Type B pancreatic cell (in vitro differentiated cells): Measurements from ENCODE around the gene DALRD3. TPM values are rescaled to one million over a fixed set of nuclear protein-coding genes. Genes with fewer than 3 reads are reported as not detected.

Experiments used
- DNase-seq: peaks from one replicate; pipeline ENCODE4 v3.0.0; 2021; ENCODE audit warnings: mixed read lengths; ENCODE audit not compliant: unreplicated experiment; ENCODE audit errors: extremely low spot score
- H3K27ac Mint-ChIP-seq: 2 replicates; pipeline ENCODE4 v1.8.0; 2021; ENCODE audit warnings: mild to moderate bottlenecking, mixed read lengths
- H3K27me3 Mint-ChIP-seq: 2 replicates; pipeline ENCODE4 v1.8.0; 2021; ENCODE audit warnings: mixed read lengths
- H3K36me3 Mint-ChIP-seq: 2 replicates; pipeline ENCODE4 v1.8.0; 2021; ENCODE audit warnings: mixed read lengths
- H3K4me1 Mint-ChIP-seq: one replicate; pipeline ENCODE4 v1.8.0; 2021; ENCODE audit warnings: mixed read lengths; ENCODE audit not compliant: unreplicated experiment
- H3K4me3 Mint-ChIP-seq: 2 replicates; pipeline ENCODE4 v1.8.0; 2021; ENCODE audit warnings: mild to moderate bottlenecking, mixed read lengths
- H3K9me3 Mint-ChIP-seq: 2 replicates; pipeline ENCODE4 v1.8.0; 2021; ENCODE audit warnings: mixed read lengths
- total RNA-seq: library from RNA; stranded (reverse); gene quantifications from 2 replicates; pipeline ENCODE4 v1.2.1, GENCODE V29; 2021; ENCODE audit warnings: low replicate concordance
- TF ChIP-seq, protein P1 (sequence below): fragments of 200-600 bp; sonication (generic); conservative IDR thresholded peaks from 2 replicates; pipeline ENCODE4 v1.5.0; 2021; ENCODE audit warnings: antibody characterized with exemption, mild to moderate bottlenecking

Gene DALRD3
- total RNA-seq, 1 donor from 2014 or later, result 36.0 TPM

DNA sequence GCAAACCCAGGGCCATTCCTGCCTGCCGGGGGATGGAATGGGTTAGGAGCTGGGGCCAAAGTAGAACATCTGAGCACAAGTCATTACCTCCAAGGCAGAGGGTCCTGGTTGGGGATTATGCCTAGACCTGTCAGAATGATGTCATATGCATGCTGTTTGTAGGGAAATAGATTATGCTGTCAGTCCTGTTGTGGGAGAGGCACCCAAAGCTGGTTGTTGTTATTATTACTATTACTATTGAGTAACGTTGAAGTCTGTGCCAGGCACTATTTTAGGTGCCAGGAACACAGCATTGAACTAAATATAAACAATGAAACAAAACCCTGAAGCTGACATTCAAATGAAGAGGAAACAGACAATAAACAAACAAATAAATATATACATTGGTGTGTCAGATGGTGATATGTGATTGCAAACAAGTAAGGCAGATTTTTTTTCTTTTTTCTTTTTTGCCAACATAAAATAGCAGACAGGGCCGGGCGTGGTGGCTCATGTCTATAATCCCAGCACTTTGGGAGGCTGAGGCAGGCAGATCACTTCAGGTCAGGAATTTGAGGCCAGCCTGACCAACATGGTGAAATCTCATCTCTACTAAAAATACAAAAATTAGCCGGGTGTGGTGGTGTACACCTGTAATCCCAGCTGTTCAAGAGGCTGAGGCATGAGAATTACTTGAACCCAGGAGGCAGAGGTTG is 26.4 kb downstream of the DALRD3 start:
- peak overlapping the region; percentile 93 for H3K27ac Mint-ChIP-seq
- H3K4me1 Mint-ChIP-seq, result peaks cover 29% of the 10 kb centered on the region
- H3K27me3 Mint-ChIP-seq, result no peaks in the 10 kb centered on the region
- DNase-seq, result no peak
- H3K36me3 Mint-ChIP-seq, result no peaks in the 10 kb centered on the region
- TF ChIP-seq, protein P1, sequence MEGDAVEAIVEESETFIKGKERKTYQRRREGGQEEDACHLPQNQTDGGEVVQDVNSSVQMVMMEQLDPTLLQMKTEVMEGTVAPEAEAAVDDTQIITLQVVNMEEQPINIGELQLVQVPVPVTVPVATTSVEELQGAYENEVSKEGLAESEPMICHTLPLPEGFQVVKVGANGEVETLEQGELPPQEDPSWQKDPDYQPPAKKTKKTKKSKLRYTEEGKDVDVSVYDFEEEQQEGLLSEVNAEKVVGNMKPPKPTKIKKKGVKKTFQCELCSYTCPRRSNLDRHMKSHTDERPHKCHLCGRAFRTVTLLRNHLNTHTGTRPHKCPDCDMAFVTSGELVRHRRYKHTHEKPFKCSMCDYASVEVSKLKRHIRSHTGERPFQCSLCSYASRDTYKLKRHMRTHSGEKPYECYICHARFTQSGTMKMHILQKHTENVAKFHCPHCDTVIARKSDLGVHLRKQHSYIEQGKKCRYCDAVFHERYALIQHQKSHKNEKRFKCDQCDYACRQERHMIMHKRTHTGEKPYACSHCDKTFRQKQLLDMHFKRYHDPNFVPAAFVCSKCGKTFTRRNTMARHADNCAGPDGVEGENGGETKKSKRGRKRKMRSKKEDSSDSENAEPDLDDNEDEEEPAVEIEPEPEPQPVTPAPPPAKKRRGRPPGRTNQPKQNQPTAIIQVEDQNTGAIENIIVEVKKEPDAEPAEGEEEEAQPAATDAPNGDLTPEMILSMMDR, result no peak
- no peaks in the 10 kb centered on the region for H3K9me3 Mint-ChIP-seq
- peak overlapping the region; percentile 81 for H3K4me3 Mint-ChIP-seq

DNA sequence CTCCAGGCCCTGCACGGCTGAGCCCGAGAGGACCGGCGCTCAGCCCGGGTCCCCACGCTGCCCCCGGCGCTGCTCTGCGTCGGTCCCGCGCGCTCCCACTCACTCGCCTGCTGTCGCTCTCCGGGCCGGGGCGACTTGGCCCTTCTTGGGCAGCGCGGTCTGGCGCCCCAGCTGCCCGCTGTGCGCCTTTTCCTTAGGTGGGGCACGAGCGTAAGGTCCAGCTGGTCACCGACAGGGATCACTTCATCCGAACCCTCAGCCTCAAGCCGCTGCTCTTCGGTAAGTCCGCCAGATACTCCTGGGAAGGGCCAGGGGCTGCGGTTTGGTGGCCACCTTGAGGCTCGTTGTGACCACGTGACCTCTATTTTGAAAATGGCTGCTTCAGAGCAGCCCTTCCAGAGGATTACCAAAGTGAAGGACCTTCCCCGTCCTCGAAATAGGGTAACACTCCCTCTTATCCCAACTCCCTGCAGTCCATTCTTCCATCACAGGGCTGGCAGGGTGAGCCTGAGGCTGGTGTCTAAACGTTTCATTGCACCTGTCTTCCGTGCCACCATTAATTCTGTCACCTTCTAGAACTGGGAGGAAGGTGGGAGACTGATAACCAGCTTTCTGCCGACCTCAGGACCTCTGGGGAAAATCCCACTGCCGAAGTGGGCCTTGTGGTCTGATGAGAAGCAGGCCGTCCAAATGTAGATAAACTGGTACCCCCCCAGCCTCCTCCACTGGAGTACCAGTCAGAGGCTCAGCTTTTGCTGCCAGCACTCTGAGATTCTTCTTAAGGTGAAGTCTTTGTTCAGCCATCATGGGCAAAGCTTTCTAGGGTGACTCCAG is 27.5 kb downstream of the DALRD3 start:
- Mint-ChIP-seq H3K27me3 (no peaks in the 10 kb centered on the region), H3K36me3 (no peaks in the 10 kb centered on the region), H3K9me3 (no peaks in the 10 kb centered on the region), H3K4me1 (peaks cover 29% of the 10 kb centered on the region), H3K27ac (peak overlapping the region; percentile 93), H3K4me3 (peak overlapping the region; percentile 91)
- no peak for DNase-seq
- TF ChIP-seq, protein P1, result no peak

GRCh38 chr3:48989796-48990635 is 28.4 kb downstream of the DALRD3 start, which contains the start of gene P4HTM:
TSS of gene P4HTM (plus strand) at chr3:48990241. CDS start at chr3:48990257, 16 bp downstream.
- no peaks in the 10 kb centered on the region for H3K36me3 Mint-ChIP-seq
- peaks cover 29% of the 10 kb centered on the region for H3K4me1 Mint-ChIP-seq
- peak within 1 kb of the TSS; percentile 95 for H3K4me3 Mint-ChIP-seq
- DNase-seq, result peak; percentile 83
- H3K9me3 Mint-ChIP-seq, result no peaks in the 10 kb centered on the region
- peak within 1 kb of the TSS; percentile 94 for H3K27ac Mint-ChIP-seq
- TF ChIP-seq, protein P1, result peak; percentile 47
- no peaks in the 10 kb centered on the region for H3K27me3 Mint-ChIP-seq

DNA sequence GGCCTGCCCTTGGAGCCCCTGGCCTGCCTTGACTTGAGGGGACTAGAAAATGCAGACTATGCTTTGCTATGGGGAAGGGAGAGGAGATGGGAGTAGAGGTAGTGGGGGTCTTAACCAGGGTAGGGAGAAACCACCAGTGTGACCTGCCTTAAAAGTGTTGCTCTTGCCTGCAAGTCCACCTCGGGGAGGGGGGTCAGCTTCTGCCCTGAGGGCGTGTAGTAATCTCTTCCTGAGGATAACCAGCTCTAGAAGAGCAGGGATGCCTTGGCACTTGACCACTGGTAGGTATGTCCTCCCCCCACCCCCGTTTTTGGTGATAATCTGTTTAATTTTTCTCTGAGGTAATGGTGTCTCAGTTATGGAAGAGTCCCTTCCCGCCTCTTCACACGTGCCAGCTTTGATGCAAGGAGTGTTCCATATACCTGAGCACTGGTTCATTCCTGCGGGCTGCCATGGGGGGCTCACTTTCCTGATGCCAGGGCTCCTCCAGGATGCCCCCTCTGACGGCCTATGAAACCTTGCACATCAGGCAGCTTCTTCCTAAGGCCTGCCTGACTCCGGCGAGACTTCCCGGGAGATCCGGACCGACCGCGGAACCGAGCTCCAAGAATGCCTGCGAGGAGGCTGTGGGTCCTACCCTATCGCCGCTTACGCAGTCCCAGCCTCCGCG is 29.1 kb downstream of the DALRD3 start:
- Mint-ChIP-seq H3K27ac (peak overlapping the region; percentile 94), H3K27me3 (no peaks in the 10 kb centered on the region), H3K36me3 (peaks cover 3% of the 10 kb centered on the region), H3K4me1 (peaks cover 29% of the 10 kb centered on the region), H3K9me3 (no peaks in the 10 kb centered on the region), H3K4me3 (peak overlapping the region; percentile 95)
- TF ChIP-seq, protein P1, result no peak
- DNase-seq, result no peak
